Brain microvascular endothelial cell (primary cell): ENCODE data around the gene OSBP.

Experiments used
- DNase-seq: peaks from one replicate; pipeline ENCODE4 v3.0.0-alpha.2; 2020
- H3K27ac ChIP-seq: fragments of 250-450 bp; sonication (Bioruptor Pico); 2 replicates; pipeline ENCODE4 v1.5.1; 2020; ENCODE audit warnings: mild to moderate bottlenecking, moderate library complexity
- H3K27me3 ChIP-seq: fragments of 250-450 bp; sonication (Bioruptor Pico); replicated peaks from 2 replicates; pipeline ENCODE4 v1.5.1; 2020; ENCODE audit warnings: mild to moderate bottlenecking
- H3K36me3 ChIP-seq: fragments of 250-450 bp; sonication (Bioruptor Pico); replicated peaks from 2 replicates; pipeline ENCODE4 v1.5.1; 2020; ENCODE audit warnings: mild to moderate bottlenecking
- H3K4me3 ChIP-seq: 2 replicates; pipeline ENCODE4 v1.5.1; 2011; ENCODE audit warnings: low read depth, mild to moderate bottlenecking, control low read depth, low read length, moderate library complexity
- in situ Hi-C: cut with HindIII; loops from 2 replicates; pipeline ENCODE4 v1.10.0; 2017; ENCODE audit warnings: low sequenced_read_pairs, low pct_ligation_motif_present
- TF ChIP-seq, protein P1 (sequence below): IDR thresholded peaks from 2 replicates; pipeline ENCODE4 v1.5.1; 2011; ENCODE audit warnings: low read depth, mild to moderate bottlenecking, moderate library complexity, low read length, control low read depth, inconsistent platforms; ENCODE audit errors: missing control alignments

The OSBP gene

DNA sequence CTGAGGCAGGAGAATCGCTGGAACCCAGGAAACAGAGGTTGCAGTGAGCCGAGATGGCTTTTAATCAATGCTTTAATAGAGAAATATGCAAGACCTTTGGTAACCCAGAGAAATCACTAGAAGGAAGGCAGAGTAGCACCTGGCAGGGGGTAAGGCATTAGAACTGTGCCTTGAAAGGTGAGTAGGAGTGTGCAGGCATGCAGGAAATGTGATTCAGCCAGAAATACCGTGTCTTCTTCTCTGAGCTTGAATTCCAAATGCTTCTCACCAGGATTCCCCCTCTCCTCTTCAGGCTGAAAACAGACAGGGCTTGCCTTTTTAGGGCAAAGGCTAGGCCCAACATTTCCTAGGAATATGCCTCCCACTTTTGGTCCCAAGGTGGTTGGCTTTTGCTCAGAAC, 53.3 kb downstream of the OSBP start:
- H3K27ac ChIP-seq, result no peak overlapping the region
- no peaks in the 10 kb centered on the region for H3K36me3 ChIP-seq
- no peak overlapping the region for H3K4me3 ChIP-seq
- no peak for DNase-seq
- in situ Hi-C loops, result no loop called here
- H3K27me3 ChIP-seq, result no peaks in the 10 kb centered on the region
- TF ChIP-seq, protein P1, sequence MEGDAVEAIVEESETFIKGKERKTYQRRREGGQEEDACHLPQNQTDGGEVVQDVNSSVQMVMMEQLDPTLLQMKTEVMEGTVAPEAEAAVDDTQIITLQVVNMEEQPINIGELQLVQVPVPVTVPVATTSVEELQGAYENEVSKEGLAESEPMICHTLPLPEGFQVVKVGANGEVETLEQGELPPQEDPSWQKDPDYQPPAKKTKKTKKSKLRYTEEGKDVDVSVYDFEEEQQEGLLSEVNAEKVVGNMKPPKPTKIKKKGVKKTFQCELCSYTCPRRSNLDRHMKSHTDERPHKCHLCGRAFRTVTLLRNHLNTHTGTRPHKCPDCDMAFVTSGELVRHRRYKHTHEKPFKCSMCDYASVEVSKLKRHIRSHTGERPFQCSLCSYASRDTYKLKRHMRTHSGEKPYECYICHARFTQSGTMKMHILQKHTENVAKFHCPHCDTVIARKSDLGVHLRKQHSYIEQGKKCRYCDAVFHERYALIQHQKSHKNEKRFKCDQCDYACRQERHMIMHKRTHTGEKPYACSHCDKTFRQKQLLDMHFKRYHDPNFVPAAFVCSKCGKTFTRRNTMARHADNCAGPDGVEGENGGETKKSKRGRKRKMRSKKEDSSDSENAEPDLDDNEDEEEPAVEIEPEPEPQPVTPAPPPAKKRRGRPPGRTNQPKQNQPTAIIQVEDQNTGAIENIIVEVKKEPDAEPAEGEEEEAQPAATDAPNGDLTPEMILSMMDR, result no peak

DNA sequence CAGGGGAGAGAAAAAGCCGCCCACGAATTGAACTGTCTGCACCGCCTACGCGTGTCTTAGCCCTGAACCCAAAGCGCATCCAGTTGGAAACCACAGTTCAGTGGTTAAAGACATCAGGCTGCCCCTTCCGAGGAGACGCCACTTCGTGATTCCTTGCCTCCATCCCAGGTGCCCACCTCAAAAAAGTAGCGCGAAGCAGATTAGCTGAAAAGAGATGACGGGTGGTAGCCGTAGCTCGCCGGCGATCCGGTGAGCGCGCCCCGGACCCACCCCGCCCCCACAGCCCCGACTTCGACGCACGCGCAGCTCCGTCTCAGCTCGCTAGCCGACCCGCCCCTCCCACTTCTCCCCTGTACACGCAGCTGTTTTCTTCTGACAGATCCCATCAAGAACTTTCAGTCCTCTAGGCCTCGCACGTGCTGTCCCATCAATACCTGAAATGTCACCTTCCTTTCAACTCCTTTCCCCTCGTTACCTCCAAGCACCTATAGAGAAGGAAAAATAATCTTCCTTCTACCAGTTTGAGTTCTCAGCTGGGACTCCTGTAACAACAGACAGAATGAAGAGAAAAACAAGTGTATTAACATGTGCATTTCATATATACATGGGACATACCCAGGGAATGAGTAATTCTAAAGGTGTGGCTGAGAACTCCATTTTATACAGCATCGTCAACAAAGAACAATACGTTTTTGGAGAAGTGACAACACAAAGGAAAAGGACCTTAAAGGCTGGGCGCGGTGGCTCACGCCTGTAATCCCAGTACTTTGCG, 54.7 kb downstream of the OSBP start:
- DNase-seq, result peak; percentile 83
- H3K27me3 ChIP-seq, result no peaks in the 10 kb centered on the region
- TF ChIP-seq, protein P1, result no peak
- no peaks in the 10 kb centered on the region for H3K36me3 ChIP-seq
- H3K27ac ChIP-seq, result peak overlapping the region; percentile 74
- H3K4me3 ChIP-seq, result peak overlapping the region; percentile 97
- in situ Hi-C loops, result no loop called here

DNA sequence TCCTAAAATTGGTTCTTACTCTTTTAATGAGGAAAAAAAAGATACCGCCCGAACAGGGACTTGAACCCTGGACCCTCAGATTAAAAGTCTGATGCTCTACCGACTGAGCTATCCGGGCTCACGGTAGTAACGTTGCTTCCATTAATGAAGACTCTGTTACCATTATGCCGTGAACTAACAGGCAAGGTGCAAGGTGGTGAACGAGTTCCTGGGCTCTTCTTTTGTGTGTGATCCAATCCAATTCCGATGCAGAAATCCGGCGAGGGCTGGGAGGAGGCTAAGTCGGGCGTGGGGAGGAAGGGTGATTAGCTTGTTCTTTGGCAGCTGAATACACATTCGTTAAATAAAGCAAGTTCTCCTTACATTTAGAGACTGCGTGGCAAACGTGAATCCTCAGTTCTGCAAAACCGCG, 55.3 kb downstream of the OSBP start:
- TF ChIP-seq, protein P1, result no peak
- no peaks in the 10 kb centered on the region for H3K27me3 ChIP-seq
- H3K27ac ChIP-seq, result peak overlapping the region; percentile 74
- in situ Hi-C loops, result no loop called here
- H3K4me3 ChIP-seq, result peak overlapping the region; percentile 97
- DNase-seq, result peak; percentile 84
- no peaks in the 10 kb centered on the region for H3K36me3 ChIP-seq

DNA sequence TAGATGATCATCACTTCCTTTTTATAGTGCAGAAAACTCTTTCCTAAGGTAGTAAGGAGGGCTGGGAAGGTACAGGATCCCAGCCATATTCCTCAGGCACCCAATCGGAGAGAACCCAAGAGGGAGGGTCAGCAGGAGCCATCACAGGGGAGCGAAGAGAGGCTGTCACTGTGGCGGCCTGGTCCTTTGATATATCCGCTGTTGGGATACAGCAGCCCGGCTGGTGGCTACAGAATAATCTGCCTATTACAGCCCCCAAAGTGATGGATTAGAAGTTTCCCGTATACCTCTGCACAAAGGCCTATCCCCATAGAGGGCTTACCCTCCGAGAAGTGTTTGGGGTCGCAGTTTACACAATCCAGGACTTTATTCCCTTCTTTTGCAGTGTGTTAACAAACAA, 55.7 kb downstream of the OSBP start:
- DNase-seq, result no peak
- in situ Hi-C loops, result no loop called here
- Histone ChIP-seq H3K36me3 (no peaks in the 10 kb centered on the region), H3K27ac (no peak overlapping the region), H3K27me3 (no peaks in the 10 kb centered on the region), H3K4me3 (peak overlapping the region; percentile 97)
- TF ChIP-seq, protein P1, result no peak

DNA sequence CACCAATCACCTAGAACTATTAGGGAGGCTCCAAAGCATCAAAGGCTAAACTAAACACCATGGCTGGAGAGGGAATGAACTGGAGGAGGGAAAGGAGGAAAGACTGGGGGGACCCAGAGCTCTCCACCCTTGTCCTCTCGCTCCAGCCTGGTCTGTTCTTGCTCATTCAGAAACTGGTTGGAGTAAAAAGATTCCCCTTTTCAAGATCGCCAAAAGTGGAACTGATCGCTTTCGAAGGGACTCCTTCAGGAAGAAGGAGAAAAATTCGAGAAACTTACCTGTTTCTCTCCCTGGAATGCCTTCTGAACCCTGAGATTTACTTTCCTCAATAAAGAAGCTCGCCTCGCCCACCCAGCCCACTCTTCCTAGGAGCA, 57.3 kb downstream of the OSBP start:
- in situ Hi-C loops, result no loop called here
- Histone ChIP-seq H3K36me3 (no peaks in the 10 kb centered on the region), H3K4me3 (peak overlapping the region; percentile 47), H3K27ac (no peak overlapping the region), H3K27me3 (no peaks in the 10 kb centered on the region)
- TF ChIP-seq, protein P1, result no peak
- DNase-seq, result no peak

DNA sequence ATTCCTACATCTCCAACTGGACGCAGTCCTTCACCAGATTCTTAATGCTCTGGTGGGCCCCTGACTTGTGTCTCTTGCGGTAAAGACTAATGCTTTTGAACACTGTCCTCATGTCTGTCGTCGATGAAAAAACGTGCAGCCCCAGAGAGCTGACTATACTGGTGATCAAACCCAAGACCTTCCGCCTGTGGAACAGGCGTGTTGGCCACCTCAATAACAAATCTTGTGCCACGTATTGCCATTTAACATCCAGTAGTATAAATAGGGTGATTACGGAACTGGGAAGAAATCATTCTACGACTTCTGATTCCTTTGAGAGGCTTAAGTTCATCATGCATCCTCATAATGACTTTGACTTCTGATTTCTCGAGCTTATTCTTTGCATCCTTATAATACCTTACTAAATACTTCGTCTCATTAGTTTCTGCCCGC, 58.6 kb downstream of the OSBP start:
- TF ChIP-seq, protein P1, result no peak
- Histone ChIP-seq H3K4me3 (peak overlapping the region; percentile 57), H3K36me3 (no peaks in the 10 kb centered on the region), H3K27ac (peak overlapping the region; percentile 44), H3K27me3 (no peaks in the 10 kb centered on the region)
- in situ Hi-C loops, result no loop called here
- DNase-seq, result peak; percentile 28
